HUDEP-2 (cell line): ENCODE data around the gene EMID1.
A peak's percentile ranks its signal among the peaks of the same experiment; 100 is the strongest.
"Not testable (repeated sequence)": the region's sequence is repeated elsewhere in the genome, so short reads cannot be mapped to it uniquely, and the experiment has no call there.

Experiments used
- DNase-seq, 76 experiments: peaks; one replicate each; lab custom pipeline; 2025; ENCODE audit not compliant: unreplicated experiment in 76 of 76; lab: John Stamatoyannopoulos, UW

Gene EMID1

DNA sequence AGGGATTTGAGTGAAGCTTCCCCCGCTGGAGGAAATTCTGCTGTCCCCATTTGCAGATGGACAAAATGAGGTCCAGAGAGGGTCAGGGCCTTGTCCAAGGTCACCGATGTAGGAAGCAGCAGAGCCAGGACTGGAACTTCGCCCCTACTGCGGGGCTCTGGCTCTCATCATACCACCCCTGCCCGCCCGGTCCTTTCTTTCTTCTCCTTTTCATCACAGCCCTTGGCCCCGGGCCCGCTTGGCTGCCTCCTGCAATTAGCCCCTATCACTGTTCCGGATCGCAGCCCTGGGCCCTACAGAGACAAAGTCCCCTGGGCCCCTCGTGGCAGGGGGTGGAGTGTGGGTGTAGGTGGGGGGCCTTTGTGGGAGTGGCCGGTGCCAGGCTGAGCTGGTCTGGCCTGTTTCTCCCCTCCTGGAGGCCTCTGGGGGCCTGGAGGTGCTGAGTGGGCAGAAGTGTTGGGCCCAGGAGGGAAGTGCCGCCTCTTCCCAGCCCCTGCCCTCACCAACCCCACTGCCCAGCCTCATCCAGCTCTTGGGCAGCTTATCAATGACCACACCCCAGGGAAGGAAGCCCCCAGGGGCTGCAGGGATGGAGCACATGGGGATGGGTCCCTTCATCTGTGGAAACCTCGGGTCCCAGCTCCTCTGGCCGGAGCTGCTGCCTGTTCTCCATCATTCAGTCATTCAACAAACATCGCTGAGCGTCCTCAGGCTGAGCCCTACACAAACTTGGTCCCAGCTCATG lies 3.4 kb downstream of the EMID1 start:
- peak in 68 of 76 experiments; percentile 13 to 88 (median 68) for DNase-seq

DNA sequence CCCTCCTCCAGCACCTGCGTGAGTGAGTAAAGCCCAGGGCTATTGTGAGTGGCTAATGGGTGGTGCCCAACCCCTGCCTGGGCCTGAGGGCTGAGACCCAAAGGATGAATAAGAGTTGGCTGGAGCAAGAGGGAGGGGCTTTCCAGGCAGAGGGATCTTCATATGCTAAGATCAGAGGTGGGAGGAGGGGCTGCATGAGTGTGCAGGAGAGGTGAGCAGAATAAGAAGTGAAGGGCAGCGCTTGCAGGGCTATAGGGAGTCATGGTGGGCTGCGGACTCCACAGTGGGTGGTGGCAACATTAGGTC lies 3.9 kb downstream of the EMID1 start:
- DNase-seq: no peak

DNA sequence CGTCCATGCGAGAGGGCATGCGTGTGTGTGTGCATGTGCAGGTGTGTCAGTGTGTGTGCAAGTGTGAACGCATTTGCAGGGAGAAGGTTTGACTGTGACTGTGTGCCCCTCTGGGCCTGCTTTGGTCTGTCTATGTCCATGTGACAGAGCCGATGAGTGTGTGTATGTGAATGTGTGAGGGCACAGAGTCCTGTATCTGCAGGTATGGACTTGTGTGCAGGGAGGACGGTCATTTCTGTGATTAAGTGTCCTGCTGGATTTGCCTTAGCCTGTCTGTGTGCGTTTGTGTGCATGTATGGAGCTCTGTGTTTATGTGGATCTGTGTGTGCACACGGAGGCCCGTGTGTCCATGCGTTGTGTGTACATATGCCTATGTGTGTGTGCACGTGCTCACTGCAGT lies 5.4 kb downstream of the EMID1 start:
- no peak for DNase-seq

DNA sequence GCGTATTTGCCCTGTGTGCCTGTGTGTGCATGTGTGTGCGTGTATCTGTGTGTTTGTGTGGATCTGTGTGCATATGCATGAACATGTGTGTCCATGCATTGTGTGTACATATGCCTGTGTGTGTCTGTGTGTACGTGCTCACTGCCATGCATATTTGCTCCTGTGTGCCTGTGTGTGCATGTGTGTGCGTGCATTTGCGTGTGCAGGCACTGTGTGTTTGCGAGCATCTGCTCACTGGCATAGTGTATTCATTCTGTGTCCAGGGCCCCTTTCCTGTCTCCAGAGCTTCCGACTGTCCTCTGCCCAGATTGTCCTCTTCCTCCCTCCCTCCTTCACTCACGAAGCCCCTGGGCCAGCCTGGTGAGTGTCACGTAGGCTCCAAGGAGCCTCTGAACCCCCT lies 5.8 kb downstream of the EMID1 start:
- no peak for DNase-seq

DNA sequence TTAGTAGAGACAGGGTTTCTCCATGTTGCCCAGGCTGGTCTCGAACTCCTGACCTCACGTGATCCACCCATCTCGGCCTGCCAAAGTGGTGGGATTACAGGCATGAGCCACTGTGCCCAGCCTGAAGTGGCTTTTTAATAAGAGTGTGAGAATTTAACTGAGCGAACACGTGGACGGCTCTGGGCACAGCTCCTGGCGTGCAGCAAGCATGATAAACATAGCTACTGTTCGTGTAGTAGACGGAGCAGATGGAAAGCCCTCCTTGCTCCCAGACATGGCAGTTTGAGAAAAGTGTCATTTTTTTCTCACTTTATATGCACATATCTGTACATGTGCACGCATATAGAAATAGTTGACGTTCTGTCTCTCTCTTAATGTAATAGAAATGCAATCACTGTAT lies 7.0 kb downstream of the EMID1 start:
- DNase-seq: no peak

DNA sequence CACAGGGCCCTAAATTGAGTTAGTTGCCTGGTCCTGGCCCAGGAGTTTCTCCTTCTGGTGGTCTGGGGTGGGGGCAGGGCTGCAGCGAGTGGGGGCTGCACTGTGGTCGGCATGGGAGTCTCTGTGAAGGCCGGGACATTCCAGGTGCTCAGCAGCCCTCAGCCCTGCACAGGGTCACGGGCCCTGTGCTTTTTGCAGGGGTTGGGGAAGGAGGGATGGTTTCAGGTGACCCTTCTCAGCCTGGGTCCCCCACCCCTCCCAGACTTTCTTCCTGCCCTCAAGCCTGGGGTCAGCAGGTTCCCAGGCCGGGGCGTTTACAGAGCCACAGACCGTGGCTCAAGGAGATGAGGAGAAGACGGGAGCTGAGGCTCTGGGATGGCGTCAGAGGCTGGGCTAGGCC lies 7.8 kb downstream of the EMID1 start:
- DNase-seq: no peak

DNA sequence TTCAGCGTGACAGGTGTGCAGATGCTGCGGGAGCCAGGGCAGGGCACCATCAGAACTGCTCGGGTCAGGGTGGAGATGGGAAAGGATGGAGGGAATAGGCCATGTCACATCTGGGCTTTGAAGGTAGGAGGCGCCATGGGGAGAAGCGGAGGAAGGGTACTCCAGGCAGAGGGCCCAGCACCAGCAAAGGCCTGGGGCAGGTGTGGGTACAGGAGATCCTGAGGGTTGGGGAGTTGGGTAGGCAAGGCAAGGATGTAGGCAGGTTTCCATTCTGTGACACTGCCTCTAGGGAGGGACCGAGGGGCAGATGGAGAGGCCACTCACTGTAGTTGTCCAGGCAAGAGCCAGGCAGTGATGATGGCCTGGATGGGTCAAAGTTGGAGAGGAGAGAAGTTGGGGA lies 8.5 kb downstream of the EMID1 start:
- DNase-seq: no peak

DNA sequence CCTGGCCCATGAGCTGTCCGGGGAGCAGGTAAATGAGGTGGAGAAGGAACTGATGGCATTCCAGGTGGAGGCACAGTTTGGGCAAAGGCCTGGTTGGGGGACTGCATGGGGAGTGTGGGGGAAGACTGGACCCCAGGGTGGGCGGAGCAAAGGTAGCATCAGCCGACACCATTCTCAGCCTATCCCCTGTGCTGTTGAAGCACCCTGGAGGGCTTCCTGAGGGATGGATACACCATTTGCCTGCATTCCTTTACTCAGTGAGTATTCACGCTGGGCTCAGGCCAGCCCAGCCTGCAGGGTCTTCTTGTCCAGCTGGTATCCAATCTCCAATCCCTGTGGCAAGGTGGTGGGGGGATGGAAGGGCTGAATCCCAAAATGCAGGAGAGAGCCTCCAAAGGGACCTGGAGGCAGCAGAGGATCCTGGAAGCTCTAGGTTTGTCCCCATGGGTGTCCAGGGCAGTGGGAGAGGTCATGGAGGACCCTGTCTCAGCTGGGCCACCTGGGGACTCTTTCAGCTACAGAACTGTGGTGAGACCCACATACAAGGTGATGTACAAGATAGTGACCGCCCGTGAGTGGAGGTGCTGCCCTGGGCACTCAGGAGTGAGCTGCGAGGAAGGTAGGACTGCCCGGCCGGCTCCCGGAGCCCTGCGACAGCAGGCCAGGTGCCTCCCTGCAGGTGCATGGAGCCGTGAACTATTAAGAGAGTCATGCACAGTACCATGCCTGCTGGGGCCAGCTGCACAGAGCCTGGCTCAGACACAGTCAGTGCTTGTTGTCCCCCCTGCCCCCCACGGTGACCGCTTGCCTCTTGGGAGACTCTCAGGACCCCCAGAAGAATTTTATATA lies 9.5 kb downstream of the EMID1 start:
- no peak for DNase-seq

DNA sequence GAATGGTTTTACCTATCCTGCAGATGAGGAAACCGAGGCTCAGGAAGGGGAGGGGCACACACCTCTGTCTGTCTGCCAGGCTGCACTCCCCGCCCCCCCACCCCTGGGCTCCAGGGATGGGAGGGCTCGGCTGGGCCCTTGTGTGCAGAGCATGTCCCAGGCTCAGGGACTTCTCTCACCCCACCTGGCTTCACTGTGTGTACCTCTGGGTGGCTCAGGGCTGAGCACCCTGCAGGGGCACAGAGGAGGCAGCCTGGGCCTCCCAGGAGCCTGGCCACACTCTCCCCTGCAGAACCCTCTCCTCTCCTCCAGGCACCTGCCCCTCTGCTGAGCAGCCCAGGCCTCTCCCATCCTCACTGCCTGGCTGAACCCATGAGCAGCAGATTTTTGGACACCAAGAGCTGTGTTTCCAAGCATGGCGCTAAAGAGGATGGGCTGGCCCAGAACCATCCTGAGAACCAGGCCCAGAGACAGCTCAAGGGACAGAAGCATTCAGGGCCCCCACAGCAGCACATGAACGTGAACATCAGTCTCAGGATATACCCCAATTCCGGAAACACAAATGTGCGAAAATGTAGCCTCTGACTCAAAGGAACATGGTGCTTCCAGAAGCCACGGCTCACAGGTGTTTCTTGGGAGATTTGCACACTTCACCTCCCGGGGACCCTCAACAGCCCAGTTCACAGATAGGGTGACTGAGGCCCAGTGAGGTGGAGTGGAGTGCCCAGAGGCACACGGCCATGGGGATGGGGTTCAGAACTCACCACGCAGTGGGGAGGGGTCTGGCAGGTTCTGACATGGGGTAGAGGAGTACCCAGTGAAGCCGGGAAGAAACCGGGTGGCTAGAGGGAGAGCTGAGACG lies 10.5 kb downstream of the EMID1 start:
- no peak for DNase-seq

DNA sequence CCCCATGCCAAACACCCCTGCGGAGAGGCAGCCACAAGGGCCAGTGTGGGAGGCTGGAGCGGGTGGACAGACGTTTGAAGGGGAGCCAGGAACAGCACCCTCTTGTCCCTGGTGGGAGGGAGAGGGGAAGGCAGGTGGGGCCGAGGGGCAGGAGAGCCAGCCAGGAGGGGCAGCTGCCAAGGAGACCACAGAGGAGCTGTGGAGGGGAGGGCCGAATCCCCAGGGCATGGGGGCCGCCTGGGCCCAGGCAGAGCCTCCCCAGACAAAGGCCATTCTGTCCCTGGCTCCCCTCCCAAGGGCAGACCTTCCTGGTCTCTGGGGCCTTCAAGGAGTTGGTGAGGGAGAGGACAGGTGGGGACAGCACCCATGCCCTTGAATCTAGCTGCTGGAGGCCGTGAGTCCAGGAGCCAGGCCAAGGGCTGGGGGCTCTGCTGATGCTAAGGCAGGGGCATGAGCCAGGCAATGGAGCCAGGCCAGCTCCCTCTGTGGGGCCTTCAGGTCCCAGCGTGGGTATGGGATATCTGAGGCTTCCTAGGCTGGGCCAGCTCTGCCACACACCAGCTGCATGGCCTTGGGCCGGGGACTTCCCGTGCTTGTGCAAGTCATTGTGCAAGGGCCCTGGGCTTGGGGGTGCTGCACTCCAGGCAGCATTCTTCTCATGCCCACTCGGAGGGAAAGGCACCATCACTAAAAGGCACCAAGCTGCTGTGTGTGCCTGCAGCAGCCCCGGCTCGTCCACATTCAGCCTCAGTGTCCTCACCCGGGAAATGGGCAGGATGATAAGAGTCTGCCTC lies 11.4 kb downstream of the EMID1 start:
- DNase-seq: no peak

DNA sequence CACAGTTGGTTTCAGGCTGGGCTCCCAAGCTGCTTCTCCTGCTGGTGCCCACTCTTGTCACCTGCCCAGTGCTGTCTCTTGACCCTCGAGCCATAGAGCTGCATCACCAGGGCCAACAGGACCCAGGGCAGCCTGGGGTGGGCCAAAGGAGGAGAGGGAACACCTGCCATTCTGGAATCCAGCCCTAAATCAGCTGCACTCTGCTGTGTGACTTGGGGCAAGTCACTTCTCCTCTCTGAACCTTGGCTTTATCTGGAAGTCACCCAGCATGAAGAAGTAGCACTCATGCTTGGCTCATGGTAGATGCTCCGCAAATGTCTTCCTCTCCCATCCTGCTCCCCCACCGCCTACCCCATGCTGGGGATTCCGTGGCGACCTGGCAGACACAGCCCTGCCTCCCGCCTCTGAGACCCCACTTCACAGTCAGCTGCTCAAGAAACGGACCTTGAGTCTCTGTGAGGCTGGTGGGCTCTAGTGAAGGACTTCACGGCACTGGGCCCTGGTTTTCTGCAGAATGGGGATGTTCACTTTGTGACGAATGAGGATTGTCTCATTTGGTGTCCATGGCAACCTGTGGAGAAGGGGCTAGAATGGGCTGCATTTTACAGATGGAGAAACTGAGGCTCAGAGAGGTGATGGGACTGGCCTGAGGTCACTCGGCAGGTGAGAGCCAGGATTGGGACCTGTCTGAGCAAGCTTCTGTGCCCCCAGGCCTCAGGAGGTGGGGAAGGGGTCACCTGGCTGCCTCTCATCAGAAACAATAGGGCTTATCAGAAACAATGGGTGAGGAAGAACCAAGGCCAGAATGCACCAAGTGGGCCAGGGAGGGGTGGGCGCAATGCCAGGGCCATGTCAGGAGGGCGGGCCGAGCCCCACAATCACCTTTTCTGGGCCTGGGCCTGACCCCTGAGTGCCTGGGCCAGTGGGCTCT lies 12.4 kb downstream of the EMID1 start:
- no peak for DNase-seq

DNA sequence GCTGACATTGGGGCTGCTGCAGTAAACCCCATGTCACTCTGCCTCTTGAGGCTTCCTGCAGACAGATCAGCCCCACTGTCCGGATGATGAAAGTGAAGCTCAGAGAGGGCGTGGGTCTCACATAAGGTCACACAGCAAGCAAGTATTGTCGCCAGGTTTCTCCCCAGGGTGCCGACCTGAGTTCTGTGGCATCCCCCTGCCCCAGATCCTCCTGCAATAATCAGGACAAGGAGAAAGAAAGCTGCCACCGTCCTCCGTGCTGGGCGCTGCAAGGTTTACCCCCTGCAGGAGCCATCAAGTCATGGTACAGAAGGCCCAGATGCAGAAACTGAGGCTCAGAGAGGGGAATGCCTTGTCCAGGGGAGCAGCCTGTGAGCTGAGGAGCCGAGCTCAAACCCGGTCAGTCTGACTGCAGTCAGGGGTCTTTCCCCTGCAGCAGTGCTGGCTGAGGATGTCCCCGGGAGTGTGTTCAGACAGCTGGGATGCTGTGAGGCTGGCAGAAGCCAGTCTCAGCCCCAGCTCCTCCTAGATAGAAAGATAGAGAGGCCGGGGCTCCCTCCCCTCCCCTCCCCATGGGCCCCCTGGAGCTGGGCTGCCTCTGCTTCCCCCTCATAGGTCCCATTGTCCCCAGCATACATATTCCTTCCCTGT lies 13.2 kb downstream of the EMID1 start:
- no peak for DNase-seq

DNA sequence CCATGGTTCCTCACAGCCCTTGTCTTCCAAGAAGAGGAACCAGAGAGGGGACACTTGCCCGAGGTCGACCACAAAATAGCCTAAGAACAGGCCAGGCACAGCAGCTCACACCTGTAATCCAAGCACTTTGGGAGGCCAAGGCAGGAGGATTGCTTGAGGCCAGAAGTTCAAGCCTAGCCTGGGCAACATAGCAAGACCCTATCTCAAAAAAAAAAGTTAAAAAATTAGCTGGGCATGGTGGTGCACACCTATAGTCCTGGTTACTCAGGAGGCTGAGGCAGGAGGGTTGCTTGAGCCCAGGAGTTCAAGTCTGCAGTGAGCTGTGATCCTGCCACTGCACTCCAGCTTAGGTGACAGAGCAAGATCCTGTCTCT lies 13.7 kb downstream of the EMID1 start:
- DNase-seq: not testable (repeated sequence)

DNA sequence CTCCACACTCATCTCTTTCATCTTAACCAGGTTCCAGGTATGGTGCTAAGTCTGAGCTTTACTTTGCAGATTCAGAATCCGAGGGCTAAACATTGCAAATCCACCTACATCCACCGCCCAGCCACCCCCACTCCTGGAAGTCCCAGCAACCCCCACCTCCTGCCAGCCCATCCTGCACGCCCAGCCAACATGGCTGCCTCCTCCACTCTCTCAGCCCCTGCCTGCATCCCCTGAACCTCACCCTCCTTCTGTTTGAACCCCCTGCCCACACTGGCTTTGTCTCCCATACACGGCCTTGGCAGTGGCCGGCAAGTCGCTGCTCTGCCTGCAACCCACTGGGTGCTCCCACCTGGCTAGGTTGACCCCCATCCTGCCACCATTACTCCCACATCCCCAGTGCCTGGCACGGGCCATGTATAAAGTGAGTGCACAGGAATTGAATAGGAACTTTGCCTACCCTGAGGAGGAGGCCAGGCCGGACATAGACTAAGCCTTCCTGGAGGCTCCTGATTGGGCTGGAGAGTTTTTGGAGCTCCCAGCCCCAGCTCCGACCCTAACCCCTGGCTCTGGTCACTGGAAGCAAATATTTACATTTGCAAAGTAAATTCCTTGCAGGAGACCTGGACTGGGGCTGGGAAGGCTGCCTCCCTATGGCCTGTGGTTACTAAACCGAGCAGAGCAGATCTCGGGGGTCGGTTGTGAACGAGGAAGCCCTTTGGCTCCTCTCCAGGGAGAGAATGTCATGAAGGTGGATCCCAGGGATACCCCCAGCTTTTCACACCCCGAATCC lies 14.4 kb downstream of the EMID1 start:
- no peak for DNase-seq

DNA sequence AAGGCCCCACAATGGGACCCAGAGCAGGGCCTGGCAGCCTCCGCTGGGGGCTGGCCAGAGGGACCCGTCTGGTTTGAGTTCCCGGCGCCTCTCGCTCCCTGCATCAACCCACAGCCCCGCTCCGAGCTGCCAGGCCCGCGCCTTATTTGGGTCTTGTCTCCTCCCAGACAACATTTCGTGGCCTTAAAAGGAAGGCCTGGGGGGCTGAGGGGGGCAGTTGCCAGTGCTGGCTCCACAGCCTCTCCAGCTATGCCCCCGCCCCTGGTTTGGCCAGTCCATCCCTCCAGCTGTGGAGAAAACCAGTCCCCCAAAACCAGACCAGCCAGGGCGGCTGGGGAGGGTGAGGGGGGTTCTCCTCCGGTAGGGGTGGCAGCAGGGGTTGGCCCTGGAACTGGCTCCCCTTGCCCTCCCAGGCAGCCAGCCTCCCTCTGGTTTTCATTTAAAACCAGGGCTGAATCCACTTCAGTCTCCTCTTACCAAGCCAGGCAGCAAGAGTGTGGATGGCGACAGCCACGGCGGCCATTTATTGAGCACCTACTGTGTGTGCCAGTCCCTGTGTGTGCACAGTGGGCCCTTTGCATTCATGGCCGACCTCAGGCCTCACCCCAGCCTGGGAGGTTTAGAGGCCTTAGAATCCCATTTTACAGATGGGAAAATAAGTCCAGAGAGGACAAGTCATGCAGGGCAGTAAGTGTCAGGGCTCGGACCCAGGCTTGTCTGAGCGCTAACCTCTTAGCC lies 18.6 kb downstream of the EMID1 start:
- DNase-seq: no peak

DNA sequence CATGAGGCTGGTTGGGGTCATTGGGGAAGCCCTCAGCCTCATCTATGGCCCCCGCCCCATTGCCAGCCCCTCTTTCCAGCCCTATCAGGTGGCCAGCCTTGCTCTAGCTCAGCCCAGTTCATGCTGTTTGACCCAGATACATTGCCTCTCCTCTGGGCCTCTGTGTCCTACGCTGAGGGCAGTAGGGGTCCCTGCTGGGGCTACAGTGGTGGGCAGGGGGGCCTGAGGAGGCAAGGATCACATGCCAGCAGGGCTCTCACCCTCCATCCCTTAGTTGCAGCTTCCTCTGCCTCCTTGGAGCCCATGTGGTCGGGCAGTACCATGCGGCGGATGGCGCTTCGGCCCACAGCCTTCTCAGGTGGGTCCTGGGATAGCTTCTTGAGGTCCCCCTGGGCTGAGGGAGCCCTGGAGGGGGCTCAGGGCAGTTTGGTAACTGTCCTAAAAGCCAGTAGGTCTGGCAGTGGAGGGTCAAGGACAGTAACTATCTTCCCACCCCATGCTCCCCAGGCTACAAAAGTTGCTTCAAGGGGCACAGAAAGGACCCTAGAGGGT lies 19.2 kb downstream of the EMID1 start:
- no peak for DNase-seq

DNA sequence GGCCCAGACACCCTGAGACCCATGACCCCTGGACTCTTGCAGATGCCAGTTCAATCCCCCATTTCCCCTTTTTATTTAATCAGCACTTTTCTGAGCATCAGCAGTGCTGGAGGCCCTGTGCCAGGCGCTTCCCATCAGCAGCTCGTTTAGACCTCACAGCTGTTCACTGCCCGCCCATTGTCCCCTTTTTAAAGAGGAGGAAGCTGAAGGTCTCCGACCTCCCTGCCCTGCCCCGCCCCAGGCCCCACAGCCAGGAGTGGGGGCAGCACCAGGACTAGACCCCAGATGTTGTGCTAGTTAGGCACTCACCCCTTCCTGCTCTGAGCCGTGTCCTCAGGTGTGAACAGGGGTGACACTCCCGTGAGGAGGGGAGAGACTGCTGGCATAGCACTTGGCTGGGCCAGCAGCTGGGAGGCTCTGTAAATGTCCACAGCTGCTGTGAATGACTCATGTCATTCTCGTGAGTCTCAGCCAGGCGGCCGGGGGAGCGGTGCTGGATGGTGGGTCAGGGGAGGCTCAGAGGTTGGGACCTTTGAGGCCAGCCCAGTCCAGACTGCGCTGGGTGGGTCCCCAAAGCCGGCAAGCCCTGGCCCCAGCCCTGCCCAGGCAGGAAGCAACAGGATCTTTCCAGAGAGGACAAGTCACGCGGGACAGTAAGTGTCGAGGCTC lies 19.9 kb downstream of the EMID1 start:
- DNase-seq: no peak
